Ishikawa (cell line): ENCODE data around the gene TMEM88.

Source experiments
- CREB1 ChIP-seq: IDR thresholded peaks from 2 replicates; pipeline ENCODE4 v1.6.1; 2012; ENCODE audit warnings: low read depth
- EP300 ChIP-seq: IDR thresholded peaks from 2 replicates; pipeline ENCODE4 v1.6.1; 2012; ENCODE audit warnings: borderline replicate concordance
- FOXM1 ChIP-seq: IDR thresholded peaks from 2 replicates; pipeline ENCODE4 v1.6.1; 2012; ENCODE audit warnings: low read depth, borderline replicate concordance
- RAD21 ChIP-seq: IDR thresholded peaks from 2 replicates; pipeline ENCODE4 v1.6.1; 2012; ENCODE audit warnings: low read depth
- TAF1 ChIP-seq: IDR thresholded peaks from 2 replicates; pipeline ENCODE4 v1.6.1; 2012; ENCODE audit warnings: low read depth, mild to moderate bottlenecking
- TCF12 ChIP-seq: IDR thresholded peaks from 2 replicates; pipeline ENCODE4 v1.6.1; 2012; ENCODE audit warnings: low read depth
- TEAD4 ChIP-seq: IDR thresholded peaks from 2 replicates; pipeline ENCODE4 v1.6.1; 2012
- YY1 ChIP-seq: IDR thresholded peaks from 2 replicates; pipeline ENCODE4 v1.6.1; 2012; ENCODE audit warnings: low read depth
- TF ChIP-seq, protein P1 (sequence below): IDR thresholded peaks from 2 replicates; pipeline ENCODE4 v1.6.1; 2012
- TF ChIP-seq, protein P2 (sequence below): IDR thresholded peaks from 2 replicates; pipeline ENCODE4 v1.6.1; 2012

DNA sequence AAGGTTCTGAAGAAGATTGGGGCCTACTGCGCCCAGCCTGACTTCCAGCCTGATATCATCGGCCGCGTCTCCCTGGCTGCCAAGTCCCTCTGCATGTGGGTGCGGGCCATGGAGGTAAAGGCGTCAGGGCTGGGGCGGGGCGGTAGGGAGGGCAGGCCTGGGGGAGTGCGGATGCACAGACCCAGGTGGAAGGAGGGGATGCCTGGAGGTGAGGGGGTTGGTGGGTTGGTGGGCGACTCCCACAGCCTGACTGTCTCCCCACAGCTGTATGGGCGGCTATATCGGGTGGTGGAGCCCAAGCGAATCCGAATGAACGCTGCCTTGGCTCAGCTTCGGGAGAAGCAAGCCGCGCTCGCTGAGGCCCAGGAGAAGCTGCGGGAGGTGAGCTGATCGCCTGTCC is 47.7 kb upstream of the TMEM88 start:
- TF ChIP-seq EP300 (no peak), RAD21 (no peak), YY1 (no peak), TAF1 (no peak), CREB1 (no peak), TEAD4 (no peak), FOXM1 (no peak), TCF12 (no peak)
- TF ChIP-seq, protein P1, sequence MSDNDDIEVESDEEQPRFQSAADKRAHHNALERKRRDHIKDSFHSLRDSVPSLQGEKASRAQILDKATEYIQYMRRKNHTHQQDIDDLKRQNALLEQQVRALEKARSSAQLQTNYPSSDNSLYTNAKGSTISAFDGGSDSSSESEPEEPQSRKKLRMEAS, result no peak
- TF ChIP-seq, protein P2, sequence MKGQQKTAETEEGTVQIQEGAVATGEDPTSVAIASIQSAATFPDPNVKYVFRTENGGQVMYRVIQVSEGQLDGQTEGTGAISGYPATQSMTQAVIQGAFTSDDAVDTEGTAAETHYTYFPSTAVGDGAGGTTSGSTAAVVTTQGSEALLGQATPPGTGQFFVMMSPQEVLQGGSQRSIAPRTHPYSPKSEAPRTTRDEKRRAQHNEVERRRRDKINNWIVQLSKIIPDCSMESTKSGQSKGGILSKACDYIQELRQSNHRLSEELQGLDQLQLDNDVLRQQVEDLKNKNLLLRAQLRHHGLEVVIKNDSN, result no peak
